A673 (cell line): Measurements from ENCODE around the gene FIS1.

ENCODE experiments used
- EZH2 ChIP-seq: fragments of 200-600 bp; sonication (generic); IDR thresholded peaks from 2 replicates; pipeline ENCODE4 v1.6.1; 2017; ENCODE audit warnings: borderline replicate concordance, low read depth, mild to moderate bottlenecking, mixed read lengths, antibody characterized with exemption, low read length; ENCODE audit not compliant: poor library complexity, severe bottlenecking
- TF ChIP-seq, protein P1 (sequence below): fragments of 300-800, 200-600 bp; sonication (generic); conservative IDR thresholded peaks from 2 replicates; pipeline ENCODE4 v1.5.1; 2017; ENCODE audit warnings: low read depth, mild to moderate bottlenecking, antibody characterized with exemption, low read length, moderate library complexity, mixed read lengths

DNA sequence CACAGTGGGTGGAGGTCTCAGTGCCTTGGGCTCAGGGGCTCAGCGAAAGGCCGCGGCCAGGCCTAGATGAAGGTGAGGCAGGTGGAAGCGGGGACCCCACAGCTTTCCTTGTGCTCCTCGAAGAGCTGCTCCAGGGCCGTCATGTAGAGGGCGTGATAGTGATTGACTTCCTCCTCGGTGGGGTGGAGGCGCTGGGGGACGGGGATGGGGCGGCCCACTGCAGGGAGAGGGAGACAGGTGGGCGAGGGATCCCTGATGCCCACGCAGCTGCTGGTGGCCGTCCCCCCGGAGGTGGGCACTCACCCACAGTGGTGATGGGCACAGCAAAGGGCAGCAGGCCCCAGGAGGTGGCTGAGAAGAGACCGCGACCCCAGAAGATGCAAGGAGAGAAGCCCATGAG is 49.0 kb downstream of the FIS1 start:
- TF ChIP-seq EZH2, result no peak
- TF ChIP-seq, protein P1, sequence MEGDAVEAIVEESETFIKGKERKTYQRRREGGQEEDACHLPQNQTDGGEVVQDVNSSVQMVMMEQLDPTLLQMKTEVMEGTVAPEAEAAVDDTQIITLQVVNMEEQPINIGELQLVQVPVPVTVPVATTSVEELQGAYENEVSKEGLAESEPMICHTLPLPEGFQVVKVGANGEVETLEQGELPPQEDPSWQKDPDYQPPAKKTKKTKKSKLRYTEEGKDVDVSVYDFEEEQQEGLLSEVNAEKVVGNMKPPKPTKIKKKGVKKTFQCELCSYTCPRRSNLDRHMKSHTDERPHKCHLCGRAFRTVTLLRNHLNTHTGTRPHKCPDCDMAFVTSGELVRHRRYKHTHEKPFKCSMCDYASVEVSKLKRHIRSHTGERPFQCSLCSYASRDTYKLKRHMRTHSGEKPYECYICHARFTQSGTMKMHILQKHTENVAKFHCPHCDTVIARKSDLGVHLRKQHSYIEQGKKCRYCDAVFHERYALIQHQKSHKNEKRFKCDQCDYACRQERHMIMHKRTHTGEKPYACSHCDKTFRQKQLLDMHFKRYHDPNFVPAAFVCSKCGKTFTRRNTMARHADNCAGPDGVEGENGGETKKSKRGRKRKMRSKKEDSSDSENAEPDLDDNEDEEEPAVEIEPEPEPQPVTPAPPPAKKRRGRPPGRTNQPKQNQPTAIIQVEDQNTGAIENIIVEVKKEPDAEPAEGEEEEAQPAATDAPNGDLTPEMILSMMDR, result no peak
